Measurements from ENCODE around the gene STK11.

DNA sequence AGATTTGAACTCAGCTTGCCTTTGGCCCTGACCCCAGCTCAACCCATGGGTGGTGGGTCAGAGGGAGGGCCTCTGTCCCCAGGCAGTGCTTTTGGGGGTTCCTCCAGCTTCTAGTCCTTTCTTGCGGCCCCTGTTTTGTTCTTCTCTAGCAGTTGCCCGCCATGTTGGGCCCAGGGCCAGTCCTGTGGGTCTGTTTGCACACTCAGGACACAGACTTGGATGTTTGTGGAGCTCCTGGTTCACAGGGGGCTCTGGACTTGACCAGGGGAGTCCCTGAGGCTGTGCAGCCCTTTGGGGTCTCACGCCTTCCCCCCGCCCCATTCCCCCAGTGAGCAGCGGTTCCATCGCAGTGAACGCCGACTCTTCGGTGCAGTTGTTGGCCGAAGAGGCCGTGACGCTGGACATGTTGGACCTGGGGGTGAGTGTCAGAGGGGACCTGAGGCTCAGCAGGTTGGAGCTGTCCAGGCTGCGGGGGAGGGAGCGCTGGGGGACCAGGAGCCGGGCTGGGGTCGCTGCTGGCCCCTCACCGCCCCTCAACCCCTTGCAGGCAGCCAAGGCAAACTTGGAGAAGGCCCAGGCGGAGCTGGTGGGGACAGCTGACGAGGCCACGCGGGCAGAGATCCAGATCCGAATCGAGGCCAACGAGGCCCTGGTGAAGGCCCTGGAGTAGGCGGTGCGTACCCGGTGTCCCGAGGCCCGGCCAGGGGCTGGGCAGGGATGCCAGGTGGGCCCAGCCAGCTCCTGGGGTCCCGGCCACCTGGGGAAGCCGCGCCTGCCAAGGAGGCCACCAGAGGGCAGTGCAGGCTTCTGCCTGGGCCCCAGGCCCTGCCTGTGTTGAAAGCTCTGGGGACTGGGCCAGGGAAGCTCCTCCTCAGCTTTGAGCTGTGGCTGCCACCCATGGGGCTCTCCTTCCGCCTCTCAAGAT lies 38.5 kb downstream of the STK11 start:
- TF ChIP-seq, protein P1, sequence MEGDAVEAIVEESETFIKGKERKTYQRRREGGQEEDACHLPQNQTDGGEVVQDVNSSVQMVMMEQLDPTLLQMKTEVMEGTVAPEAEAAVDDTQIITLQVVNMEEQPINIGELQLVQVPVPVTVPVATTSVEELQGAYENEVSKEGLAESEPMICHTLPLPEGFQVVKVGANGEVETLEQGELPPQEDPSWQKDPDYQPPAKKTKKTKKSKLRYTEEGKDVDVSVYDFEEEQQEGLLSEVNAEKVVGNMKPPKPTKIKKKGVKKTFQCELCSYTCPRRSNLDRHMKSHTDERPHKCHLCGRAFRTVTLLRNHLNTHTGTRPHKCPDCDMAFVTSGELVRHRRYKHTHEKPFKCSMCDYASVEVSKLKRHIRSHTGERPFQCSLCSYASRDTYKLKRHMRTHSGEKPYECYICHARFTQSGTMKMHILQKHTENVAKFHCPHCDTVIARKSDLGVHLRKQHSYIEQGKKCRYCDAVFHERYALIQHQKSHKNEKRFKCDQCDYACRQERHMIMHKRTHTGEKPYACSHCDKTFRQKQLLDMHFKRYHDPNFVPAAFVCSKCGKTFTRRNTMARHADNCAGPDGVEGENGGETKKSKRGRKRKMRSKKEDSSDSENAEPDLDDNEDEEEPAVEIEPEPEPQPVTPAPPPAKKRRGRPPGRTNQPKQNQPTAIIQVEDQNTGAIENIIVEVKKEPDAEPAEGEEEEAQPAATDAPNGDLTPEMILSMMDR (conservative IDR thresholded peaks at IDR 0.05; ENCODE audit: low read length) = peak; percentile 92
- no peak for TF ChIP-seq EZH2phosphoT487 (IDR thresholded peaks at IDR 0.05; ENCODE audit: borderline replicate concordance, low read depth, low read length)
